Ovary (tissue), 3 donors: ENCODE results near the gene TCFL5.

Source experiments
- CTCF ChIP-seq, 3 donors: fragments of 450-650 bp in 2 of 3; fragments of 200-600 bp in 1 of 3; IDR thresholded peaks; one replicate each; pipeline versions ENCODE4 v1.5.1 to v1.8.0; 2016 to 2022; ENCODE audit warnings: antibody characterized with exemption in 3 of 3, mild to moderate bottlenecking in 1 of 3
- EP300 ChIP-seq: sonication (generic); formaldehyde crosslinking; IDR thresholded peaks from one replicate; pipeline ENCODE4 v1.6.1; 2017; ENCODE audit warnings: antibody characterized with exemption
- POLR2A ChIP-seq: fragments of 450-650 bp; IDR thresholded peaks from one replicate; pipeline ENCODE4 v1.6.1; 2017; ENCODE audit warnings: antibody characterized with exemption, mild to moderate bottlenecking, moderate library complexity
- donor health status: DM: no; HTN: no; CAD: no.

GRCh38 chr20:62899633-62900051 is 38.0 kb upstream of the TCFL5 start:
- TF ChIP-seq EP300 (no peak), CTCF (IDR thresholded peaks at IDR 0.05) (no peak), POLR2A (no peak)
